NCI-H526 treated with DMSO at 0.1 percent for 48 hours (cell line): ENCODE results near the gene KLF11.
"Not testable (repeated sequence)": the region's sequence is repeated elsewhere in the genome, so short reads cannot be mapped to it uniquely, and the experiment has no call there.

Experiments used
- DNase-seq: peaks from one replicate; lab custom pipeline; 2025; lab: John Stamatoyannopoulos, UW

The KLF11 gene

DNA sequence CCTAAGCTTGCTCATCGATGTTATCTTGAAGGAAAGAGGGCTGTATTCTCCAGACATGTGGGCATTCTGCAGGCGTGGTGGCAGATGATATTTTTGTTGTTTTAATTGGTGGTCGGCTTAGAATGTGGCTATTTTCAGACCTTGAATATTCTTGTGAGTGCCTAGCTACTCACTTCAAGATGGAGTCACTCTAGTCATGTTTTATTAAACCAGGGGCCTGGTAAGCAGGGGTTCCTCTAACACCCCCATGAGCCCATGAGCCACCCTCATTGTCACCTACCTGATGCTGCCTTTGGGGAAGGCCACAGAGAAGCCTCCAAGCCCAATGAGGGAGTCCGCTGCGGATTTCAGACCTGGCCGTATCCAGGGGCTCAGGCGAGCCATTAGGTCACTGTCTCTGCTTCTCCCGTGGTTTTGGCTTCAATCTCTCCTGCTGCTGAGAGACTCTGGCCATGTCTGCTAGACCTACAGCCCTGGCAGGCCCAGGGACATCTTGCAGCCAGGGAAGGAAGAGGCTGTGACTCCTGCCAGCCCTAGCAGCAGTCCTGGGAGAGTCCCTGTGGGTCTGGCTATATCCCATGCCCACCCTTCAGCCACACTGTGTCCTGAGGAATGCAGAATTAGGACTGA lies 16.3 kb upstream of the KLF11 start:
- DNase-seq = no peak

DNA sequence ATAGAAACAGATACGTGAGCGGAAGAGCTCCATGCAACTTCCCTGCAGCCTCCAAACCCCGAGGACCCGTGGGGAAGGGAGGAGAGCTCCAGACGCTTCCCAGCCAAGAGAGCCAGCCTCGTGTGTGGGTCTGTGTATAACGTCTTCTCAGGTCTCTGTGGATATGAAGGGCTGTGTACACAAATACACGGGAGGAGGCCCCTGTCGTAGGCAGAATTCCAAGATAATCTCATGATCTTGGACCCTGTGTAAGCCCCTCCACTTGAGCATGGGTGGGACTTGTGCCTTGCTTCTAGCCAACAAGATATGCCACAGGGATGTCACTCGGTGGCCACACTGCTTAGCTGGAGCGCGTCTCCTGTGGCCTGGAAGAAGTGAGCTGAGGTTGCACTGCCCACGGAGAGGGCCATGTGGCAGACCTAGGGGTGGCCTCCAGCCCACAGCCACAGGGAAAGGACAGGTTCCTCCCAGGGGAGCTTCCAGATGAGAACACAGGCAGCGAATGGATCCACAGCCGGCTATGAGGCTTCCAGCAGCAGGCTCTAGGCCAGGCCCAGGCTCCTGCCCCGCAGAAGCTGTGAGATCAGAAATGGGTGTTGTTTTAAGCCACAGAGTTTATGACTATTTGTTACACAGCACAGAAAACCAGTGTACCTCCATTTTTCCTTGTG lies 15.6 kb upstream of the KLF11 start:
- DNase-seq = no peak

- DNase-seq = no peak
These were observed 14.9 kb upstream of the KLF11 start for GRCh38 chr2:10028407-10028987.

DNA sequence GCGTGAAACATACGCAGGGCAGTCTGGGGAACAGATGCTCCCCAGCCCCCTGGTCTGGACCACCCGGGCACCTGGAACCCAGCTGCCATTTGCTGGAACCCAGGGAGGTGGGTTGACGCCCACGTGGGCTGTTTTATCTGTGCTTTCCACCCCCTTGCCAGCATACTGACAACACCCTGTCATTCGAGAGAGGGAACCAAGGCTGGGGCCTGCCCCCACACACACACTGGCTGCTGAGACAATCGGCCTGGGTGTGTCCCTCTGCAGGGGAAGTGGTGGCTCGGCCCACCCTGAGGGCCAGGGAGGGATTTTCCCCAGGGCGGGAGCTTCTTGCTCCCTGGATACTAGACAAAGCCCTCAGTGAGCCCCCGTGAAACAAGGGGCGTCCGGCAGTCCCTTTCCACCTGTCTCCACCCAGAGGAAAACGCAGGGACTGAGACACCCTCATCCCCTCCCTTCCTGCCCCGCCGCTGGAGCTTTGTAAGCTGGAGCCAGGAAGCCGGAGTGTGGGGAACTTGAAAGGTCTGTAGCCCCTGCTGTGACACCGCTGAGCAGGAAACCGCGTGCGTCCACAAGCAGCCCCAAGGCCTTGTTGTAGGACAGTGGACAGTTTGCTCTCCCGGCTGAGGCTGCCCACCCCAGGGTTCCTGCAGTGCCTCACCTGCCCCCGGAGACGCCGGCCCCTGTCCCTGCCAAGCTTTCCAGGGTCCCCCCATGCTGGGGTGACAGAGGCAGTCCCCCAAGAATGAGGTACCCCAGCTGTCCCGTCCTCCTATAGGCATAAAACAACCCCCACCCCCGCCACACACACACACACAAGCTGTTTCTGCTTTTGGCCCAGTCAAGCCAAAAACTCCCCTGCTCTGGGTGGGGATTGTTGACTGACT lies 14.1 kb upstream of the KLF11 start:
- no peak for DNase-seq

DNA sequence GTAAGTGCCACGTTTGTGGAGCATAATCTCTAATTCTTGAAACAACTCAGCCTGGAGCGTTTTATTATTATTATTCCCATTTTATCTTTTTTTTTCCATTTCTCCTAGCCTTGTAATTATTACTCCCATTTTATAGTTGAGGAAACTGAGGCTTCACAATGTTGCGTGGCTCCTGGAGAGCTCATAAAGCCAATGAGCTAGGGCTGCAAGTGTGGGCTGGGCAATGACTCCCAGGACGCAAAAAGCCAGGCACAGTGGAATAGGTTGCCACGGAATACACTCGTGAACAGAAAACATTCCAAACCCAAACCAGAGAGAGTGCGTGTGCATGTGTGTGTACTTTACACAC lies 13.5 kb upstream of the KLF11 start:
- DNase-seq = no peak

DNA sequence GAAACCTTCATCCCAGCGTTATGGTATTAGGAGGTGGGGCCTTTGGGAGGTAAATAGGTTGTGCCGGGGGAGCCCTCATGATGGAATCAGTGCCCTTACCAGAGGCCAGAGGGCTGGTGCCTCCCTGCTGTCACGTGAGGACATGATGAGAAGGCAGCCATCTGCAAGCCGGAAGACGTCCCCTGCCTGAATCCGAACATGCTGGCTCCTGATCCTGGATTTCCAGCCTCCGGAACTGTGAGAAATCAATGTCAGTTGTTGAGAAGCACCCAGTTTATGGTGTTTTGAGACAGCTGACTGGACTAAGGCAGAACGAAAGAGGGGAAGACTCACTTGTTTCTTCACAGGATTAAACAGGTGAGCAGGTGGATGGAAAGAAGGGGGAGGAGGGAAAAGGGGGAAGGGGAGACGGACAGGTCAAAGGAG lies 13.0 kb upstream of the KLF11 start:
- DNase-seq = no peak

GRCh38 chr2:10030798-10031197 lies 12.6 kb upstream of the KLF11 start:
- not testable (repeated sequence) for DNase-seq

DNA sequence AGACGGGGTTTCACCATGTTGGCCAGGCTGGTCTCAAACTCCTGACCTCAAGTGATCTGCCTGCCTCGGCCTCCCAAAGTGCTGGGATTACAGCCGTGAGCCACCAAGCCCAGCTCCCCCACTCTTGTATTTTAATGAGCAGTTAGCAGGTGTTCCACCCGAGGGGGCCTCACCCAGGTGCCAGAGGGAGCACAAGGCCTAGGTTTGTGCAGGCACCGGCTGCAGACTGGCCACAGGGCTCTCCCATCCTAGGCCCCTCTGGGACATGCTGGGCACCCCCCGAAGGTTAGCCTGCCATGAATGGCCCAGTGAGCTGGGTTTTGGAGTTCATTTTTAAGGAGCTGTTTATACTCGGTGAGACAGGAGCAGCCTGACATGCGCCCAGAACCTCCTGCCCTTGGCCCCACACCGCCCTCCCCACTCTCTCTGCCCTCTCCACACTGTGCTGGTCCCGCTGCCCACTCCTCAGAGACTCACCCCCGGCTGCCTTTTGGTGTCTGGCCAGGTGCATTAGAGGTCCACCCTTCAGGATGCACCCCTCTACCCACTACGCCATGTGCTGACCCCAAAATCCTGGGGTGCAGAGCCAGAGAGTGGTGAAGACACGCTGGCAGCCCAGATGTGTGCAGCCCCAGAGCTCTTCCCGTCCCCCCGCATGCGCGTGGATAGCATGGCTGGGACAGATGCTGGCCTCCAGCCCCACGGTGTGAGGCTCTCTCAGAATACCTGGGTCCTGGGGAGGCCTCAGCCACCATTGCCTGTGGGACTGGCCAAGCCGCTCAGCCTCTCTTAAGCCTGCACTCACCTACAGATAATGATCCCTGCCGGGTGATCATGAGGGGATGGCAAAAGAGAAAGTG lies 11.2 kb upstream of the KLF11 start:
- DNase-seq = no peak

DNA sequence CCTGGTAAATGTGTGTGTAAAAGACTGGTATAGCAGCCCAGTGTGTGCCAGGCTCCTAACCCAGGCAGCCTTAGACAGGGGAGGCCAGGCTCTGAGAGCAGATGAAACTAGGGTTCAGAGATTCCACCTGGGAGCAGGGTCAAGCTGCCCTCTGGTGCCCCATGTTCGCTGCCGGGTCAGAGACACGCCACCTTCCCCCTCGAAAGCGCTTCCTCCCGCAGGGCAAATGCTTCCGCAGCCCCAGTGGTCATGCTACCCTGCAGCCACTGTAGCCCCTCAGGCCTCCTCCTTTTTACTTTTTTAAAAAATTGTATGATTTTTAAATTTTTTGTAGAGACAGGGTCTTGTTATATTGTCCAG lies 10.6 kb upstream of the KLF11 start:
- DNase-seq = no peak

- DNase-seq = no peak
These were observed 9.9 kb upstream of the KLF11 start for GRCh38 chr2:10033251-10034006.

- no peak for DNase-seq
These were observed 8.9 kb upstream of the KLF11 start for GRCh38 chr2:10034333-10035052.

- no peak for DNase-seq
These were observed 8.3 kb upstream of the KLF11 start for GRCh38 chr2:10035053-10035422.

GRCh38 chr2:10035633-10036032 lies 7.7 kb upstream of the KLF11 start:
- no peak for DNase-seq

DNA sequence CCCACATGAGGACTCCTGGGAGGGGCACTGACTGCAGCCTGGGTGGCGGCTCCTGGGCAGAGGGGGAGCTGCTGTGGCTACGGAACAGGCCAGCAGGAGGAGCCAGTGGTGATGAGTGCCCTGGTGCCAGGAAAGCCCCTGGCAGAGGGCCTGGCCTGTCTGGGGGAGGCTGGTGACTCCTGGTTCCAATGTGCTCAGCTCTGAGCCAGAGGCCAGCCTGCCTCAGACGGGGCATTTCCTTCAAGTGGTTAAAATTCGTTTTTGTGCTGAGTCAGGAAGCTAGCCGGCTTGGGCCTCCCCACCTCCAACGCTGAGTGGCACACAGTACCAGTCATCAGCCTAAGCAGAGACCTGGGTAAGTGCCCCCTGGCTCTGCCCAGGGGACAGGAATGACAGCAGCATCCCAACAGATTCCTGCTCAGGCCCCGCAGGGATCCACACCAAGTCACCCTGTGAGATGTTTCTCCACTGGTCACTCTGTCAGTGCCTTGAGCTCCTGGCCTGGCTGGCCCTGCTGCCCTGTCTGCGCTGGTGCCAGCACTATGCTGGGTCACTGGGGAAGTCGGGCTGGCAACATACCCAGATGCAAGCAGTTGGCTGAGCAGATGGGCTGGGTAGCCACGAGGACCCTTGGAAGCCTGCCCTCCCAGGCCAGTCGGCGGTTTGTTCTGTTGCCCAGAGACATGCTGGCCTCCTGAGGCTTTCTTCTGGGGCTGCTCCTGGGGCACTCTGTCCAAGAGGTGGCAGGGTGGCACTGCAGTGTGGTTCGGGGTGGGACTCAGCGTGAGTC lies 7.1 kb upstream of the KLF11 start:
- no peak for DNase-seq

DNA sequence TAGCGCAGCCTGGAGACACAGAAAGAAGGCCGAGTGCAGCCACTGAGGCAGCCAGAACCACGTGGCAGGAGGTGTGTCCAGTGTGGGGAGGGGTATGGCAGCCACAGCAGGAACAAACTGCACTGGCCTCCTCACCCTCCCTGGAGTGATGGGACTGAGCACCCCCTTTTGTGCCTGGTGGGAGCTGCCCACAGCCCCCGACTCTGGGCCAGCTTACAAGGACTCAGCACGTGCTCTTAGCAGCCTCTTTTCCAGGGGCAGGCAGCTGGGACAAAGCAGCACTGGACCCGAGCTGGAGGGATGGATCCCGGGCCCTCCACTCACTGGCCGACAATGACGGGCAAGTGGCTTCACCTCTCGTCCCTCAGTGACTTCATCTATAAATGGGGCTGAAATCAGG lies 5.2 kb upstream of the KLF11 start:
- no peak for DNase-seq

DNA sequence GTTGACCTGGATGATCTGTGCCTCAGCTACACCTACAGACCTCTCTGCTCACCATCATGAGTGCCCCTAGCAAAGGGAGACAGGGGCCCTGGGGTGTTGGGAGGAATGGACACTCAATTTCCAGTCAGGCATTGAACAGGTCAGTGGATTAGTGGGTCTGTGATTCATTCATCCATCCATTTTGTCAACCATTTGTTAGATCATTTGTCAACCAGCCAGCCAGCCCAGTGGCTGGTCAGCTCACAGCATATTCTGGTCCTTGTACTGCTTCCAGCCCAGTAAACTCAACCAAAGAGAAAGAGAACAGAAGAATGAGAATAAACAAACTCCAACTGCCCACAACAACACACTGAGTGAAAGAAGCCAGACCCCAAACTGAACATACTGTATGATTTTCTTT lies 4.6 kb upstream of the KLF11 start:
- DNase-seq = no peak

GRCh38 chr2:10039658-10040410 lies 3.5 kb upstream of the KLF11 start:
- no peak for DNase-seq

- DNase-seq = no peak
These were observed 1.6 kb upstream of the KLF11 start for GRCh38 chr2:10041711-10042110.
